ENCODE results near the gene TXNRD2.

The TXNRD2 gene

DNA sequence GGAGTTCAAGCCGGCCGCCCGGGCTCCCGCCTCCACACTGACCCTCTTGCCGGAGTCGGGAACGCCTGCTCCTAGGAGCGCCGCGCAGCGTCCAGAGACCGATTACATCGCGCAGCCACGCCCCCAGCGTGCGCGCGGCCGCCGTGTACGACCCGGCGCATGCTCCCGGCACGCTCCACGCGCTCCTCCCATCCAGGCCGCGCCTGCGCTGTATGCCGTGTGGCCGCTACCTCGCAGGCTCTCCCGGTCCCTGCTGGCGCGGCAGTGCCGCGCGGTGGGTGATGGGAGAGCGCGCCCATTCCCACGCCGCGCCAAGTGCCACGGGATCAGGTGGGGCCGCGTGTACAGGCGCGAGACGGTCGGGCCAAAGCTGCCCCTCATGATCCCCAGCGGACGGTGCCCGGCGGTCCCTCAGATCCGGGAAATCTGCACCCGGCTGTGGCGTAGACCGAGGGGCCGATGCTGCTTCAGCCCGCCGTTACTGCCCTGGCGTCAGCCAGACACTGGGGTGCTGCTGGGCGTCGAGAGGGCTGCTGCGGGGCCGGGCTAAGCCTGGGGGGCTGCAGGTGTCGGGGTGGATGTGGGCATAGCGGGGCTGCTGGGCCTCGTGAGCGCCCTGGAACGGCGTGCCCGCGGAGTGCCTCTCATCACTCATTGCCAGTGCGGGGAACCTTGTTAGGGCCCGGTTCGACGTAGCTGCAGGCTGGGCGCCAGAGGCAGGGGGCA lies 86.7 kb downstream of the TXNRD2 start, which contains the start of the genes GNB1L and RTL10:
Gene GNB1L (minus strand): TSS at position 97 of the 726 bp plus-strand sequence. CDS start 33,519 bp downstream, outside the sequence.
Gene RTL10 (minus strand): TSS at position 97 of the 726 bp plus-strand sequence. CDS start 2,613 bp downstream, outside the sequence.
- peak; percentile 86 to 99 for DNase-seq

DNA sequence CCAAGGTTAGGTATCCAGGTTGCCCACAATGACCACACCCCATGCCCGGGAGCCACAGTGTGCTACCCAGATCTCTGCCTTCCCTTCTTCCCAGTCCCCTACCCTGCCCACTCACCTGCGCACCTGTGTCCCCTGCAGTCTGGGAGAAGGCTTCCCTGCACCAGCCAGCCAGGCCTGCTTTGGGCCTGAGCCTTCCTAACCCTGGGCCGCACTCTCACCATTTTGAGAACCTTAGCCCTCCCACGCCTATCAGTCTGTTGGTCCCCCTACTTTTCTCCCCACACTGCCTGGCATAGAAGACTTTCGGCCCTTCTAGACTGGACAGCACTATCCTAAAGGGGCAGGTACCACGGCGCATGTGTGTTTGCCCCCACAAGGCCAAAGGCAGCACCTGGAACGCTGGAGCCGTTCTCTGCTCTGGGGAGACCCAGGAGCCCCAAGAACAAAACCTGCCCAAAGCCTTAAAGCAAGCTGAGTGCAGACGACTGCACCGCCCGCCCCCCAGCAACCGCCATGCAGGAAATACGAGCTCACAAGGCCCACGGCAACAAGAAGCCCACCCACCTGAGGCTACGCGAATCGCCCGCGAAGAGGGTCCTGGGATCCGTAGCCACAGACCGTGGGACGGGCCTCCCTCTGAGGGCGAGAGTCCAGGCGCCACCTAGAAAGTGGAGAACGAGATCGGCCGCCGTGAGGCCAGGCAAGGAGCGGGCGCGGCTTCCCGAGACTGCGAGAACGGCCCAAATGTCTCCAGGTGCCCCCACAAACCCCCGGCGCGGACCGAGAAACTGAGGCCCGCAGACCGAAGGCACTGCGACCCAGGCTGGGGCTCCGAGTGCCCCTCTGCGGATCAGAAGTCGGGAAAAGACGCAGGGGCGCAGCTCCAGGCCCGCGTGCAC lies 87.5 kb downstream of the TXNRD2 start:
- no peak for DNase-seq

DNA sequence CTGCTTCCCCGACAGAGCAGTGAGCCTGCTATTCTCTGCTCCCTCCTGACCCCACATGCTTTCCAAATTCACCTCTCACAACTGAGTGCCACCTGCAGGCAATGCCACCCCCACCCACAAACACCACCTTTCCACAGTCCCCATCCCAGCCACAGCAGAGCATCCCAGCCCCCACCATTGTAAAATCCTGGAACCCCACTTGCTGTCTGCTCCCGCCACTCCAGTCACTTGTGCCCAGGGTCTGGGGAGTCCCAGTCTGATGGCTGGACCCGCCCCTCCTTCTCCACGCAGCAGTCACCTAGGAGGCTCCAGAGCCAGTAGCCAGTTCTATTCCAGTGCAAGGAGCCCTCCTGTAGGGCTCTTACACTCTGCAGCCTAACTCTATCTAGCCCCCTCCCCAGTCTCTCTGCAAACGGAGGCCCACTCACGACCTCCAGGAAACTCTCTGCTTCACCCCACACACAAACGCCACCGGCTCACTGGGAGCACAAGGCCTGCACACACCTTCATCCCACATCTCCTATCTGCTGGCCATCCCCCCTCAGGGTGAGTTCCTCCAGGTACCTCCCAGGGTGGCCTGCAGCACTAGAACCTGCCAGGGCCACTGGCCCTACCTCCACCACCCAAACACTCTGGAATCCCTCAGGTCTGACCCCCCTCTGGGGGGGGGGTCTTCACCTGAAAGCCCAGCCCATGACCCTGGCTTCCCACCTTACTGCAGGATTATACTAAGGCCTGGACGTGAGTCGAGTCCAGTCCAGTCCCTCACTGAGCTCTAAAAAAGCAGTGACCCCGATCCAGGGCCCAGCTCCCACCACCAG lies 88.3 kb downstream of the TXNRD2 start:
- no peak for DNase-seq

DNA sequence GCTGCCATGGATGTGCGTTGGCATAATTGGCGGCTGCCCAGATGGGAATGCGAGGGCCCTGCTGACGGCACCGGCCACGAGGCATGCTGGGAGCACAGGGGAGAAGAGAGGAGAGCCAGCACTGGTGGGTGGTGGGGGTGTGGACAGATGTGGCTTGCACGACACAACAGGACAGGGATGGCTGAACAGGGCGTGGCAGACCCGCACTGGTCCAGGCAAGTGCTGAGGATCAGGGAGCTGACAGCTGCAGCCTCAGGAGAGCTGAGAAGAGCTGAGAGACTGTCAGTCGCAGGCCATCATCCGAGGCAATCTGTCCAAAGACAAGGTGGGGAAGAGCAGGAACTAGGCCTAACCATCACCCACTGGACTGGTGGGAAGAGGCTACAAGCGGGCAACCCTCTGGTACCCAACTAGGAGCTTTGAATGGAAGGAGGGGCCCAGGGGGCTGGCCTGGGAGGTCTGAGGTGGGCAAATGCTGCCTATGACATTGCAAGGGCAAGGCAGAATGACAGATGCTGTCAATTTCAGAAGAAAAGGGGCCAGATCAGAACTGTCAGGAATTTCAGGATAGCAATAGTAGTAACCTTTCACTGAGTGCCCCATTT lies 89.3 kb downstream of the TXNRD2 start:
- DNase-seq = peak; percentile 64 to 89

DNA sequence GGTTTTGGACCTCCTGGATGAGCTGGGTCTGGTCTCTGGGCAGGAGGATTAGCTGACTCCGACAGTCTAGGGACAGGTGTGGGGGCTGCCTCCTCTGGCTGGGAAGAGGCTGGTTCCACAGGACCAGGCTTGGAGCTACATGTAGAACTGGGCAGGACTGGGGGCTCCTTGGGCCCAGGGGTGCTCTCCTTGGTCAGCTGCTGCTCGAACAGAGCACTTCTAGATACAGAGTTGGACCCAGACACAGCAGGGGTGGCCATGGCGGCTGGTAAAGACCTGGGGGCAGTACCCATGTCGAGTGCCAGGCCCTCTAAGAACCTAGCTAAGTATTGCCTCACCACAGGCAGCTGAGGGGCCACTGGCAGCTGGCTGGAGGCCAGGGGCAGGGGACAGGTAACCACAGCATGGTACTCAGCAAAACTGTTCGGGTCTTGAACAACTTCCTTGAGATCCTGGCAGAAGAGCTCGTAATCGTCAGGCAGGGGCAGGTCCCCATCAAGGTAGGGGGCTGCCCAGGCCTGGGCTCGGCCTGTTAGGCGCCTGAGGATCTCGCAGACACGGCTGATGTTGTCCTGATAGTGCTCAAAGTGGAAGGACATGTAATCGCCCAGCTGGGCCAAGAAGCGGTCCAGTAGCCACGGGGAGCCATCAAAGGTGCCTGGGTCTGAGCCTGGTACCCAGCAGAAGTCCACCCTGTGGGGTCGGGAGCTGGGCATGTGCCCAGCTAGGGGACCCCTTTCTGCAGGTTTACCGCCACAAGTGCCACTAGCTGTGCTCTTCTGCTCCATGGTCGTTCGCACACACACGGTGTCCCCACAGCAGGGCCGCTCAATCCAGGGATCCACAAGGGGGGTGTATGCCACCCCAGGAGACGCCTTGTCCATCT lies 90.1 kb downstream of the TXNRD2 start:
- no peak for DNase-seq

DNA sequence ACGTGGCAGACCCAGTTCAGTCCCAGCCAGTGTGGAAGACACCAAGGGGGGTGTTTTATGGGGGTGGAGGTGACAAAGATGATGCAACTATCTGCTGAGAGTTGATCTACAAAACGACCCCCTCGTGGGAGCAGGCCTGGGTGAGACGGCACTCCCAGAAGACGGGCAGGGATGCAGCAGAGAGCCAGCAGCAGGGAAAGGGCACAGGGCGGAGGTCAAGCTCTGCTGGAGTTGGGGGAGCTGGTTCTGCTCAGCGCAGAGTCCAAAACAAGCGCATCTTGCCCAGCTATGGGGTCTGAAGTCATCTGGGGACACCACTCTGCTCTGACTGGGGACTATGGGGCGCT lies 90.9 kb downstream of the TXNRD2 start:
- DNase-seq = no peak

DNA sequence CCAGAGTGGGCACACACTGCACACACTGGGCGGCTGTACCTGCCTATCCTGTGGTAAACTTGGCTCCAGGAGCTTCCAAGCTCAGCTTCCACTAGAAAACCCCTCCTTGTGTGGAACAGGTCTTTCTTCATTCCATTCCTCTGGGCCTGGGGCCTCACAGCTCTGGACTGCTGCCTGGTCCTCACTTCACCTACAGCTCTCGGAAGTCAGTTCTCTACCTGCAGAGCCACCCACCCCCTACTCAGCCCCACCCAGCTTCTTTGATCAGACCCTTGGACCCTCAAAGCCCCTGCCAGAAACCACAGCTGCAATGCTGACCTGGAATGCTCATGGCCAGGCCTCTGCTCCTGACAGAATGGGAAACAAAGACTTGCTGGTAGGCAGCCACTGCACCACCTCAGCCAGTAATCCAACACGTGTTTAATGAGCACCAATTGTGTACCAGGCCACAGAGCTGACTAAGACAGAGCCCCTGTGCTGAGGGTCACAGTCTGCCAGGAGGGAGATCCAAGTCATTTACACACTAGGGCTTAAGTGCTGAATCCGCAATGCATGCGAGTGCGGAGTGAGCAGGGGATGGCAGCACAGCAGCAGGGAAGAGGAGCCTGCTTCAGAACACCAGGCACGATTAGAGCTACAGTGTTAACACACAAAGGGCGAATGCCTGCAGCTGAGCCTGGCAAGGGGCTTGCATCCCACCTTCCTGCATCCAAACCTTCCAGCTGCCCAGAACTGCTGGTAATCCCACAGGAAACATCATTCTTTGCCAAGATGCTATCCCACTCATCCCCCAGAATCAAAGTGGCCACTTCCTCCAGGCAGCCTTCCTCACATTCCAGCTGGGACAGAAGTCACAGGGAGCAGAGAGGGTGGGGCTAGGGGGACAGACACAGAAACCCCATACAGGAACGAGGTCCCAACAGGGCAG lies 91.5 kb downstream of the TXNRD2 start:
- no peak for DNase-seq

DNA sequence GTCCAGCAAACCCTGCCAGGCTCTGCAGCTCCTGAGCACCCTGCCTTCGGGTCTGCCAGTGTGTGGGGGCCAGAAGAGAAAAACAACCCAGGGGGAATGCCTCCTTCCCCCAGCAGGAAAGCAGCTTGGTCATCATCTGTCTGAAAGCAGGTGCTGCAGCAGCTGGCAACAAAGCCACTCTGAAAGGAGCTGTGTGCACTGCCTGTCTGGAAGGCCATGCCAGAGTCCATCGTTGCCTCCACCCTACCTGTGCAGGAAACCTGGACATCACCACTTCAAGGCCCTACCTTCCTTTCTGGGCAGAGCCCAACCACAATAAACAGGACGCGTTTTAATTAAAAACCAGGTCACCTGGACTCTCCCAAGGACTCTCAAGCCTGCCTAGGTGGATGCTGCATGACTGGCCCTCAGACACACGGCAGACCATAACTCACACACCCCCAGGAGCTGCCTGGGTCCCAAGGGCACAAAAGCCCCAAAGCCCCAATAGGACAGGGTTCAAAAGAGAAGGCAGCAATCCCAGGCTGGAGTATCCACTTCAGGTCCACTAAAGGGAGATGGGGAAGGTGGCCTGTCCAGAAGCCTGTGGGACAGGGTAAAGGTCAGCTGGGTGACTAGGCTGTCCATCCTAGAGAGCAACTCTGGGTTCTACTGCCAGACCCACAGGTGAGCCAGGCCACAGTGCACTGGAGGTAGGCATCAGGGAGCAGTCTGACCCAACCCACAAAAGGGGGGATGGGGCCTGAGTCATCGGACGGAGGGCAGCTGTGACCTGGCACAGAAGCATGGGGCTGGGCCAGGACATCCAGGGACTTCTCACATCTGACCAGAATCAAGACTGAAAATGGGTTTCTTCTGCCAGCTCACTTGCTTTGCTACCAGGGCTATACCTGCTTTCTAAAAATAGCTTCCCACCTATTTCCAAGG lies 93.1 kb downstream of the TXNRD2 start:
- DNase-seq = peak; percentile 16 to 53

DNA sequence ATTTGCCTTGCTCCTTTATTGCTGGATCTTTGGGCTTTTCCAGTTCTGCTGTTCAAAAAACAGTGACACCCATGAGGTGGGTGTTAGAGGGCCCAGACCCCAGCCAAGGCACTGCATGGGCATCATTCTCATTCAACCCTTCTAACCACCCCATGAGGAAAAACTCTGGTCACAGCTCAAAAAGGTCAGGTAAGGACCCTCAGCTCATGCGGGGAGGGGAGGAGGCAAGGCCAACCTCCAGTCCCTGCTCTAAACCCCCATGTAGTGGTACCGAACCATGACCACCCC lies 94.3 kb downstream of the TXNRD2 start:
- no peak for DNase-seq

DNA sequence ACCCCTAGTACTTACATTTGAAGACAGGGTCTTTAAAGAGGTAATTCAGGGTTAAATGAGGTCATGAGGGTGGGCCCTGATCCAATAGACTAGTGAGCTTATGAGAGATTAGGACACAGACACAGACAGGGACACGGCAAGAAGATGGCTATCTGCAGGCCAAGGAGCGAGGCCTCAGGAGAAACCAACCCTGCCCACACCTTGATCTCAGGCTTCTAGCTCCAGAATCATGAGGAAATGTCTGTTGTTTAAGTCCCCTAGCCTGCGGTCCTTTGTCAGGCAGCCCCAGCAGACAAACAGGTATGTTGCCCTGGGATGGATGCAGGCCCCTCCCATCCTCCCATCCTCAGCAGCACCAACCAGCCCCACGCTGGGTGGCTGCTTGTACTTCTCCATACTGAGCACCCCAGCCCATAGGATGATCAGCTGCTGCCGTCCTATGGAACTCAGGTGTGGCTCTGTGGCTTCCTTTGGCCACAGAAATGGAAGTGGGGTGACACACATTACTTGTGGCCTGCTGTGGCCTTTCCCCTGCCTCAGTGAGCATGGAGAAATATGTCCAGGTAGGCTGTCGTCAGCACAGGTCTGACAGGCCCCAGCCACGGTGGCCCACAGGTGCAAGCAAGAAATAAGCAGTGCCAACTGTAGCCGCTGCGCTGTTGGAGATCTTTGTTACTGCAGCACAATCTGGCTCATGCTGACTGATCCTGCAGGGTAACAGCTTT lies 94.8 kb downstream of the TXNRD2 start:
- DNase-seq = no peak

DNA sequence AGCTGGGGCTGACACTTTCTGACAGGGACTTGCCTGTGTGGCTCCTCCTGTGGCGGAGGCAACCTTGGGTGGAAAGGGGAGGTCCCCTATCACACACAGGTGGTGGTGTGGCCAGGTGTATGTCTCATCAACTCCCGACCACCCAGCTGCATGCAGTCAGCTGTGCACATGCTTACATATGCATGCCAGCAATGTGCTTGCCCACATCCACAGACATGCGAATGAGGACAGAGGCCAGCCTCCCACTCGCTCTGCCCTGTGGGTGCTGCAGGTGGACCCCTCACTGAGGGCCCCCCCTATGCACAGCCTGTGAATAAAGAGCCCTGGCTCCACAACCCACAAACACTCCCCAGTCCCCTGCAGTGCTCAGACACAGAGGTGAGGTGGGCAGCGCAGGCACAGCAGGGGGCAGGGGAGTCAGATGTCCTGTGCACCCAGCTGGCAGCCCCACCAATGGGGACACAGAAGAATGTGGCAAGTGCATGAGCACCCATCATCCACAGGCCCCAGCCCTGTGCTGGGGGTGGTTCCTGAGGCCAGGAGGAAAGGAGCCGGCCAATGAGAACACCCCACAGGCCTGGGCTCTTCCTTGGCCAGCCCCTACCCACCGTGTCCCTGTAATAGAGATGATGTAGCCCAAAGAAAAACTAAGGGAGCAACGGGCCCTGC lies 96.4 kb downstream of the TXNRD2 start:
- DNase-seq = no peak

DNA sequence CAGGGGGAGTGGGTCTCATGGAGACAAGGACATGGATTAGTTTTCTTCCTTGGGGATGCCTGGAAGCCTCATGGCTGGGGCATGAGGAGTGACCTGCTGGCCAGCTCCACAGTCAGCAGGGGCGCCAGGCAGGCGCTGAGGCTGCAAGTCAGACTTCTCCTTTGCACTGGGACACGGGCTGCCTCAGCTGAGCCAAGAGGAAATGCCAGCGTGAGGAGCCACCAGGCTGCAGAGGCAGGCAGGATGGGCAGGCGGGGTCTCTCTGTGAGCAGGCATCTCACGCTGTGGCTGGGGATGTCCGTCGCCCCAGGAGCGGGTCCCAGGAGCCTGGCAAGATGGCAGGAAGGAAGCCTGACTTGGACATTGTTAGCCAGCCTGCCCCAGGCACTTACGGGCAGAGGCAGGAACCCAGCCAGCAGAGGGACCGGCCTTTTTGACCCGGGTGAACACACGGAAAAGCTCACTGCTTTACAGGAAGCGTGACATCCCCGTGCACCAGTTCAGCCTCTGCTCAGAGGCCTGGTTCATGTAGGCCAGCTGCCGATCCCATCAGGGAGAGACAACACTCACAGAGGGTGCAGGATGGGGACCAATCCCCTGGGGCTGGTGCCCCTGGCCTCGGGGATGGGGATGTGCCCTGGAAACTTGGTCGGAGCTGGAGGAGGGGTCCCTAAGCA lies 97.1 kb downstream of the TXNRD2 start:
- DNase-seq = no peak

DNA sequence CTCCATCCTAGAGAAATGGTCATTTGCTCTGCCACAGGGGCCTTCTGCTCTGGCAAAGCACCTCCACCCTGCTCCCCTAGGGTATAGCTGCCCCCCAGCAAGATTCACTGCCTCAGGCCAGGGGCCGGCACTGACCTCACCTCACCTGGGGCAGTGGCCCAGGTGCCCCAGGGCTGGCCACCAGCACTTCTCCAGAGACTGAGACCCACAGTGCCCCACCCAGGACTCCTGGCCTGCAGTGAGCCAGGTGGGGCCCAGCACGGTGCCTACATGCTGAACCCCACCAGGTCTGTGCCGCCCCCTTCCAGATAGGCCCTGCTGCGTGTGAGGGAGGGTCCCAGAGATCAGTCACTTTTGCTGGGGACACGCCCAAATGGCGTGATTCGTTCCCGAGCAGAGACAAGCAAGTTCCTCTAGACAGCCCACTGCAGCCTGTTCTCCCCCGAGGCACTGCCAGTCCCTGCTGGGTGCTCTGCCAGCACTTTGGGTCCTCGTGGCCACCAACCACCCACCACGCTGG lies 97.7 kb downstream of the TXNRD2 start:
- no peak for DNase-seq

DNA sequence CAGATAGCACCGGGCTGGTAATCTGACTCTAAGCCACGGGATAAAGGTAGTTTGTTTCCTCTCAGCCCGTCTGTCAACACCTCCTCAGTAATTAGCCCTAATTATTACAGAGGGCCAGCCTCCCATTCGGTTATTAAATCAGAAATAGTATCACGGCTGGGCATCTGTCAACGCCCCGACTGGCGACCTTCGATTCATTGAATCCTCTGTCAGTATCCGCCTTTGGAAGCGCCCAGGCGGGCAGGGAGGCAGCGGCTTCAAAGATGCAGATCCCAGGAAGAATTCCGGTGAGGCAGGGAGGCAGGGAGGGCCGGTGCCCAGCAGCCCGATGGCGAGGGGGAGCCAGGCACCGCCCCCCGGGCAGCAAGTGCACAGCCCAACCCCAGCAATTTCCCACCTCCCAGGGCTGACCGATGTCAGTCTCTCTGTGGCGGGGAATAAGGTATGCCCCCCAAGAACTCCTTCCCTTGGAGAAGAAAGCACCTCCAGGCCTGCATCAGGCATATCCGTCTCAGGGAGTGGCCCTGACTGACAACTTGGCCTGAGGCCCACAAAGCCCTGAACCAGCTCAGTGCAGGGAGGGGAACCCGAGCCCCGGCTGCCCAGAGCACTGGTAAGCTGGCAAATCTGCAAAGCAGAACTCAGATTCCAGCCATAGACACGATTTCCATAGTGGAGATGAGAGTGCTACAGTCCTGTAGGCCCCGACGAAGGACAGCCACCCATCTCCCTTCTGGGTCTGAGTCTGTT lies 98.3 kb downstream of the TXNRD2 start:
- DNase-seq = peak; percentile 81 to 91

DNA sequence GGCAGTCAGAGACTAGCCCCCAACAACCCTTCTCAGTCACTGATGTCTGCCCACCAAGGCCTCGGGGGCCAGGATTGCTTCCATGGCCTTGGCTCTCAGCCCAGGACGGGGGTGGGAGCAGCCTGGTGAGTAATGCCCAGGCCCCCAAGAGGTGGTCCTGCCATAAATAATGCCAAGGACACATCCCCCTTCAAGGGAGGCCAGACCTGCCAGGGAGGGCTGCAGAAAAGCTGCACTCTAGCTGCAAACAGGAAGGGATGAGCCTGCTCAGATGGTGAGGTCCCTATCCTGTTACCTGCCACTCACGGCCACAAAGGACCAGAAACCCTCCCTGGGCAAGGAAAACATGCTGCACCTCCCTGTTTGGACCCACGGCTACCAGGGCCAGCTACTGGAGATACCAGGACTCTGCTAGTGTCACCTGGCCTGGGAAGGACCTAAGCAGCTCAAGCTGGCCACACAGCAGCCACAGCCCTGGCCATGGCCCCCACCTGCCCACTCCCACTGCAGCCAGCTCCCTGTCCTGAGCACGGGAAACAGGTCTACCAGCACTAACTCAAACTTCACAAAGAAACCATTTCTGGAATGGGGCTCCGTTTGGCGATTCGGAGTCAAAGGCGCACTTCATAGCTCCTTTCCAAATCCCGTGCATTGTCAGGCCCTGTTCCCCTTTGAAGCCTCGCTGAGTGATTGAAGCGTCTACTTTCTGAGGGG lies 99.1 kb downstream of the TXNRD2 start:
- DNase-seq = no peak
